Measurements from ENCODE around the gene DSCAM.
A peak's percentile ranks its signal among the peaks of the same experiment; 100 is the strongest.
"Not testable (repeated sequence)": the region's sequence is repeated elsewhere in the genome, so short reads cannot be mapped to it uniquely, and the experiment has no call there.

The DSCAM gene

GRCh38 chr21:40282912-40283886 is 563.8 kb downstream of the DSCAM start:
- no peak for DNase-seq

GRCh38 chr21:40278345-40278744 is 568.6 kb downstream of the DSCAM start:
- DNase-seq: no peak

GRCh38 chr21:40276001-40276400 is 571.0 kb downstream of the DSCAM start:
- no peak for DNase-seq

- no peak for DNase-seq
Measured at GRCh38 chr21:40272037-40272436, 574.9 kb downstream of the DSCAM start.

GRCh38 chr21:40271164-40271563 is 575.8 kb downstream of the DSCAM start:
- DNase-seq: no peak

- no peak for DNase-seq
Measured at GRCh38 chr21:40270047-40270446, 576.9 kb downstream of the DSCAM start.

- DNase-seq: no peak
Measured at GRCh38 chr21:40269239-40269638, 577.7 kb downstream of the DSCAM start.

GRCh38 chr21:40258456-40258855 is 588.5 kb downstream of the DSCAM start:
- not testable (repeated sequence) for DNase-seq

- DNase-seq: no peak
Measured at GRCh38 chr21:40257342-40257741, 589.6 kb downstream of the DSCAM start.

- DNase-seq: no peak
Measured at GRCh38 chr21:40255518-40256444, 591.2 kb downstream of the DSCAM start.

- DNase-seq: peak in 1 of 2 donors; percentile 3
Measured at GRCh38 chr21:40254540-40255465, 592.2 kb downstream of the DSCAM start.

GRCh38 chr21:40253112-40253511 is 593.8 kb downstream of the DSCAM start:
- no peak for DNase-seq

- no peak for DNase-seq
Measured at GRCh38 chr21:40250514-40251294, 596.3 kb downstream of the DSCAM start.

- no peak for DNase-seq
Measured at GRCh38 chr21:40244981-40245380, 602.0 kb downstream of the DSCAM start.

GRCh38 chr21:40243685-40244084 is 603.3 kb downstream of the DSCAM start:
- DNase-seq: no peak

GRCh38 chr21:40242586-40243265 is 604.2 kb downstream of the DSCAM start:
- DNase-seq: no peak

GRCh38 chr21:40235528-40235927 is 611.4 kb downstream of the DSCAM start:
- no peak for DNase-seq

- no peak for DNase-seq
Measured at GRCh38 chr21:40231979-40232378, 615.0 kb downstream of the DSCAM start.

- no peak for DNase-seq
Measured at GRCh38 chr21:40227096-40227495, 619.9 kb downstream of the DSCAM start.

GRCh38 chr21:40215941-40216340 is 631.0 kb downstream of the DSCAM start:
- no peak for DNase-seq

- no peak for DNase-seq
Measured at GRCh38 chr21:40210251-40210650, 636.7 kb downstream of the DSCAM start.
